ENCODE results near the gene DNTT.

The DNTT gene

DNA sequence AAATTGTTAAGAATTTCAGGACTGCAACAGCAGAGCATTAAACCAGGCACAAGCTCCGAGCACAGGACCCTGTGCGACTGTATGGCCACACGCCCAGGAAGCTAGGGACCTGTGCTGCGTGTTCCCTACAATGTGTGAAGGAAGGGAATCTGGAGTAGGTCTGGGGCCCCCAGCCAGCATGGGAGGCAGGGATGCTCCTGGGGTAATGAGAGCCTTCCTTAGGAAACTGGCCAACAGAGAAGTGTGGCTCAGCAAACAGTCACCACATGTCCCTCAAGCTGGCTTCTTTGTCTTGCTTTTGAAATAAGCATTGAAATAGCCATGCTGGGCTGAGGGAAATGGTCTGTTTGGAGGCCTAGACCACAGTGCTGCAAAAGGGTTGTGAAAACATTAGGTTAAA lies 41.1 kb upstream of the DNTT start:
- DNase-seq (ENCODE audit: low read depth, low spot score) = no peak
- Histone ChIP-seq H3K9me3 (ENCODE audit: low read depth, low read length) (no peaks in the 10 kb centered on the region), H3K9ac (ENCODE audit: insufficient read length) (no peak overlapping the region), H3K4me3 (no peak overlapping the region), H3K27ac (no peak overlapping the region), H3K36me3 (ENCODE audit: insufficient read depth, low read length) (no peaks in the 10 kb centered on the region)
- no peak for TF ChIP-seq FOXP2 (optimal IDR thresholded peaks at IDR 0.05; ENCODE audit: control extremely low read depth, extremely low read length, insufficient read depth)
- TF ChIP-seq EZH2 (IDR thresholded peaks at IDR 0.05) = no peak
- no peak for TF ChIP-seq POLR2AphosphoS5 (IDR thresholded peaks at IDR 0.05; ENCODE audit: borderline replicate concordance, low read depth, low read length)

DNA sequence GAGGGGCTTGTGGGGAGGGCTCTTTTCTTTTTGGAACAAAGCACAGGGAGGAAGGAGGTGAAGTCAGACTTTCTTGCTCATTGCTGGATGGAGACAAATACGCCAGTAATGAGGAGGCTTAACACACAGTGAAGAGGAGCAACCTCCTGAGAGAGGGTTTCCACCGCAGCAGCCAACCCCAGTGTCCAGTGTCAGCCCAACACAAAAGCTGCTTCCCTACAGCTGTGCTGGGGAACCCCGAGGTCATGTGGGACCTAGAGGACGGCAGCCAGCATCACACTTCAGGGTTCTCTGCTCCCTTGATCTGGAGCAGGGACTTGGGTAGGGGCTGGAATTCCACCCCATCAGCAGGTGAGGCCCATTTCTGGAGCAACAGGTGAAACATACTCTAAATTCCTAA lies 40.6 kb upstream of the DNTT start:
- Histone ChIP-seq H3K9ac (ENCODE audit: insufficient read length) (no peak overlapping the region), H3K4me3 (no peak overlapping the region), H3K36me3 (ENCODE audit: insufficient read depth, low read length) (no peaks in the 10 kb centered on the region), H3K9me3 (ENCODE audit: low read depth, low read length) (no peaks in the 10 kb centered on the region), H3K27ac (no peak overlapping the region)
- no peak for TF ChIP-seq FOXP2 (optimal IDR thresholded peaks at IDR 0.05; ENCODE audit: control extremely low read depth, extremely low read length, insufficient read depth)
- no peak for TF ChIP-seq EZH2 (IDR thresholded peaks at IDR 0.05)
- no peak for TF ChIP-seq POLR2AphosphoS5 (IDR thresholded peaks at IDR 0.05; ENCODE audit: borderline replicate concordance, low read depth, low read length)
- DNase-seq (ENCODE audit: low read depth, low spot score) = no peak

DNA sequence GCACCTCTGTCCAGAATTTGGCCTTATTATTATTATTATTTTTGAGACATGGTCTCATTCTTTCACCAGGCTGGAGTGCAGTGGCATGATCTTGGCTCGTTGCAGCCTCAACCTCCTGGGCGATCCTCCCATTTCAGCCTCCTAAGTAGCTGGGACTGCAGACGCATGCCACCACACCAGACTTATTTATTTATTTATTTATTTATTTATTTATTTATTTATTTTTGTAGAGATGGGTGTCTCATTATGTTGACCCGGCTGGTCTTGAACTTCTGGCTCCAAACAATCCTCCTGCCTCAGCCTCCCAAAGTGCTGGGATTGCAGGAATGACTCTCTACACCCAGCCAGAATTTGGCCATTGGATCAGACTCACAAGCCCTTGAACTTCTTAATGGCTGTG lies 39.3 kb upstream of the DNTT start:
- Histone ChIP-seq H3K36me3 (ENCODE audit: insufficient read depth, low read length) (no peaks in the 10 kb centered on the region), H3K9me3 (ENCODE audit: low read depth, low read length) (no peaks in the 10 kb centered on the region), H3K4me3 (no peak overlapping the region), H3K9ac (ENCODE audit: insufficient read length) (no peak overlapping the region), H3K27ac (no peak overlapping the region)
- no peak for DNase-seq (ENCODE audit: low read depth, low spot score)
- TF ChIP-seq POLR2AphosphoS5 (IDR thresholded peaks at IDR 0.05; ENCODE audit: borderline replicate concordance, low read depth, low read length) (no peak), FOXP2 (optimal IDR thresholded peaks at IDR 0.05; ENCODE audit: control extremely low read depth, extremely low read length, insufficient read depth) (no peak), EZH2 (IDR thresholded peaks at IDR 0.05) (no peak)

DNA sequence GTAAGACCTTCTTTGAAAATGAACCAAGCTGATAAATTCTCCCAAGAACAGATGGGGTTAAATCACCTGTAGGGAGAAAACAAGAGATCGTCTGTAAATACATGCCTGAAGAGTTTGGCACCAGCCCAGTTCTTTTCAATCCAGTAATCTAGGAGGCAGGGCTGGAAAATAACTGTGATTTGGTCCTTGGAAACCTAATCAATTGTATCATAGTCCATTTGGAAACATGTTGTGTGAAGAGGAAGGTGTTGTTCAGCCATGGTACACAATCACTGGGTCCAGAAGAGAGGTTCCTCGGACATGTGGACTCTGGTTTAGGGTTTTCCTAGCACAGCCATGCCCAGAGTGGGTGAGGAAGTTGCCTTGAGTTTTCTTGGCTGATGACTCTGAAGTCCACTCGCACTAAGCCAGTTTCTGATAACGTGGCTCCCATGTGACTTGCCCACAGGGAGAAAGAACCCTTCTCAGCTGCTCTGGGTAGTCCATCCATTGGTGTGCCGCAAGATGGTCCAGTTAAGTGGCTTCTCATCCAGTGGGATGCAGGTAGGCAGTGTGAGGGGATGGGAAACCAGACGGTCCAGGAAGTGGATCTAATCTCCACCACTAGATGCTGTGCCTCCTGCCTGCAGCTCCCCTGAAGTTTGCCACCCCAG lies 38.0 kb upstream of the DNTT start:
- Histone ChIP-seq H3K4me3 (no peak overlapping the region), H3K36me3 (ENCODE audit: insufficient read depth, low read length) (no peaks in the 10 kb centered on the region), H3K27ac (no peak overlapping the region), H3K9me3 (ENCODE audit: low read depth, low read length) (no peaks in the 10 kb centered on the region), H3K9ac (ENCODE audit: insufficient read length) (no peak overlapping the region)
- DNase-seq (ENCODE audit: low read depth, low spot score) = no peak
- TF ChIP-seq FOXP2 (optimal IDR thresholded peaks at IDR 0.05; ENCODE audit: control extremely low read depth, extremely low read length, insufficient read depth) = no peak
- TF ChIP-seq POLR2AphosphoS5 (IDR thresholded peaks at IDR 0.05; ENCODE audit: borderline replicate concordance, low read depth, low read length) = no peak
- TF ChIP-seq EZH2 (IDR thresholded peaks at IDR 0.05) = no peak

DNA sequence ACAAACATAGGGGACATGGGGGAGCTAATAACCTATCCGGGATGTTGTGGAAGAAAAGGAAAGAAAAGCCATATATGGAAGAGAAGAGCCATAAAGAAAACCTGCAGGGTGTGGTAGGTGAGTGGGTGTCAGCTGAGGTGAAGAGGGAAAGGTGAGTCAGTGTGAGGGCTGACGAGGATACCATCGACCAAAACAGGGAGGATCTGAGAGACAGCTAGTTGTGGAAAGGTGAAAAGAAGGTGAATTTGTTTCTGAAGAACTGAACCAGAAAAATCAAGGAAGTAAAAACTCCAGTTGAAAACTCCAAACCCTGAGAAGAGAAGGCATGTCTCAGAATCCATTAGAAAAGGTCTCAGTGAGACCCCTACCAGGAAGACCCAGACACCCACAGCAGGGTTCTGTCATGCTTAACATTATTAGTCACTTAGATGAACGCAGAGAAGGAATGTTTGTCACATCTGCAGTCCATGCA lies 37.0 kb upstream of the DNTT start:
- H3K9ac ChIP-seq (ENCODE audit: insufficient read length) = no peak overlapping the region
- H3K27ac ChIP-seq = no peak overlapping the region
- no peaks in the 10 kb centered on the region for H3K36me3 ChIP-seq (ENCODE audit: insufficient read depth, low read length)
- no peak for DNase-seq (ENCODE audit: low read depth, low spot score)
- no peak for TF ChIP-seq FOXP2 (optimal IDR thresholded peaks at IDR 0.05; ENCODE audit: control extremely low read depth, extremely low read length, insufficient read depth)
- TF ChIP-seq EZH2 (IDR thresholded peaks at IDR 0.05) = no peak
- no peak for TF ChIP-seq POLR2AphosphoS5 (IDR thresholded peaks at IDR 0.05; ENCODE audit: borderline replicate concordance, low read depth, low read length)
- H3K9me3 ChIP-seq (ENCODE audit: low read depth, low read length) = no peaks in the 10 kb centered on the region
- no peak overlapping the region for H3K4me3 ChIP-seq

DNA sequence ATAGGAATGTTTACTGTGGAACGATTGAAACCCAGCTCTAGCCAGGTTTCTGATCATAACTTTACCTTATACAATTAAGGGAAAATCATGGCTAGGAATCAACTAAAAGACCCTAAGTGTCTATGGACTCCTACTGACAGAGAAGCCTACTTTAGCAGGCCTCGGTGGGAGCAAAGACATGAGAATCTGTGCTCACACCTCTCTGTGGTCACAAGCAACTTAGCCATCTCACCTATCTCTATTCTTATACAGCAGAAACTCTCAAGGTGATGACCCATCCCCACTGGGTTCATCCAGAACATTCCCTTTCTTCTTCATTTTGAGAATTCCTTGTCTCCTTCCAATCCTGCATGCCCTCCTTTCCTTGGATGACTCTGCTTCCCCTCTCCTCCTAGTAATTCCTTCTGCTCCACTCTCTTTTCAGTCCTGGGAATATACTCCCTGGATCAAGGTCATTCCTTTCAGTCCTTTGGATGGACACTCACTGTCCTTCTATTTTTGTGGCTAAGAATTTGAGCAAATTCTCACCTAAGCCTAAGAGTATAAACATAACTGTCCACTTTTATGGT lies 35.8 kb upstream of the DNTT start:
- no peaks in the 10 kb centered on the region for H3K36me3 ChIP-seq (ENCODE audit: insufficient read depth, low read length)
- H3K9me3 ChIP-seq (ENCODE audit: low read depth, low read length) = no peaks in the 10 kb centered on the region
- no peak overlapping the region for H3K4me3 ChIP-seq
- H3K9ac ChIP-seq (ENCODE audit: insufficient read length) = no peak overlapping the region
- H3K27ac ChIP-seq = no peak overlapping the region
- TF ChIP-seq EZH2 (IDR thresholded peaks at IDR 0.05) (no peak), FOXP2 (optimal IDR thresholded peaks at IDR 0.05; ENCODE audit: control extremely low read depth, extremely low read length, insufficient read depth) (no peak)
- no peak for DNase-seq (ENCODE audit: low read depth, low spot score)

DNA sequence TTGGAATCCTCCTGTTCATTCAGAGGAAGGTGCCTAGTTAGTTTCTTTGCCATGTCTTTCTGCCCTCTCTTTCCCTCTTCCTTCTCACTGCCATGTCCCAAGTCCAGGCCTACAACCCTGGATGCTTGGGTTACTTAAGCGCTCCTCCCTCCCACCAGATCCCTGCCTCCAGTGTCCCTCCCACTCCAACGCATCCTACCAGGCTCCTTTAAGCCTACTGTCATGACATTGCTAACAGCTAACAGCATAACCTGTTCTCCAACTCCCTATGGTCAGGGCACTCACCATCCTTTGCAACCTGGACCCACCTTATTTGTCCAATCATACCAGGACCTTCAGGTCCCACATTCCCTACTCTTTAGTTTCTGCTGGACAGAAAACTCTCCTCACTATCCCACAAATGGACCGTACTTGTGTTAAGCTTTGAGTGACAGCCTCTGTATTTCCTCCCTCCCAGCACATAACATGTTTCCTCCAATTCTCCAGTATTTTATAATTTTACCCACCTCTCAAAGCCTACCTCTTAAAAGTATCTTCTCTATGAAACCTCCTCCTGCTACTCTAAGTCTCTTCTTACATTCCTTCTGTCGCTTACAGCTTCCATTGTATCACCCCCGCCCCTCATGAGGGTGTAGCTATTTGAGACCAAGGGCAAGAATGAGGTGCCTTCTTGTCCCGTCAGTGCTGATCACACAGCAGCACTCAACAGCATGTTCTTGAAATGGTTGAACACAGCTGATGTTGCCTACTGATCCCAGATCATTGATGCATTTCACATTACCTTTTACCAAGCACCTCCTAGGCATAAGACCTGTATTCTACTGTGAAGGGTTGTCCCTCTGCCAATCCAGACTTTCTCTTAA lies 34.6 kb upstream of the DNTT start:
- H3K9ac ChIP-seq (ENCODE audit: insufficient read length) = no peak overlapping the region
- no peak overlapping the region for H3K27ac ChIP-seq
- H3K4me3 ChIP-seq = no peak overlapping the region
- no peaks in the 10 kb centered on the region for H3K36me3 ChIP-seq (ENCODE audit: insufficient read depth, low read length)
- no peaks in the 10 kb centered on the region for H3K9me3 ChIP-seq (ENCODE audit: low read depth, low read length)
- DNase-seq (ENCODE audit: low read depth, low spot score) = no peak
- TF ChIP-seq POLR2AphosphoS5 (IDR thresholded peaks at IDR 0.05; ENCODE audit: borderline replicate concordance, low read depth, low read length) (no peak), EZH2 (IDR thresholded peaks at IDR 0.05) (no peak), FOXP2 (optimal IDR thresholded peaks at IDR 0.05; ENCODE audit: control extremely low read depth, extremely low read length, insufficient read depth) (no peak)

DNA sequence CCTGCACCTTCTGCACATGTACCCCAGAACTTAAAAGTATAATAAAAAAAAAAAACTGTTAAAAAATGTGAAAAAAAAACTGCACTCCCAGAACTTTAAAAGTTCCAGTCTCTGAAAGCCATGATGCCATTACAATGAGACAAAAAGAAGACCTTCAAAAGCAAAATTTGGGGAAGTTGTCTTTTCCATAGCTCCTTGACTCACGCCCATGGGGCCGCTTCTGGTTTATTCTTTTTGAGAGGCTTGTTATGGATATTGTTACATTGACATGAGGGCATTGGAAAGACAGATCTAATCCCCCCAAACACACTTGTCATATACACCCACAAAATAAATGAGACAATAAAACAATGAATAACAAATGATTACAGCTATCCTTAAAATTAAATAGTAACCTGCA lies 33.7 kb upstream of the DNTT start:
- no peaks in the 10 kb centered on the region for H3K36me3 ChIP-seq (ENCODE audit: insufficient read depth, low read length)

More for the DNA sequence above, 33.7 kb upstream of the DNTT start:
- Histone ChIP-seq H3K9me3 (ENCODE audit: low read depth, low read length) (no peaks in the 10 kb centered on the region), H3K9ac (ENCODE audit: insufficient read length) (no peak overlapping the region), H3K4me3 (no peak overlapping the region), H3K27ac (no peak overlapping the region)
- no peak for DNase-seq (ENCODE audit: low read depth, low spot score)
- TF ChIP-seq FOXP2 (optimal IDR thresholded peaks at IDR 0.05; ENCODE audit: control extremely low read depth, extremely low read length, insufficient read depth) (no peak), POLR2AphosphoS5 (IDR thresholded peaks at IDR 0.05; ENCODE audit: borderline replicate concordance, low read depth, low read length) (no peak), EZH2 (IDR thresholded peaks at IDR 0.05) (no peak)

All from SK-N-MC (cell line).